K562 (cell line): ENCODE measurements around the gene NUCKS1. TPM values are rescaled to one million over a fixed set of nuclear protein-coding genes. Genes with fewer than 3 reads are reported as not detected.
A peak's percentile ranks its signal among the peaks of the same experiment; 100 is the strongest.

Source experiments
- CEBPB ChIP-seq: fragments of 450-650 bp; IDR thresholded peaks from 2 replicates; pipeline ENCODE4 v1.6.1; 2016; ENCODE audit warnings: missing genetic modification characterization, missing compliant biosample characterization
- CREM ChIP-seq: IDR thresholded peaks from 2 replicates; pipeline ENCODE4 v1.6.1; 2014; ENCODE audit warnings: antibody characterized with exemption, low read depth
- EP400 ChIP-seq: fragments of 450-650 bp; IDR thresholded peaks from 2 replicates; pipeline ENCODE4 v1.6.1; 2017; ENCODE audit warnings: antibody characterized with exemption, mild to moderate bottlenecking, moderate library complexity
- ERF ChIP-seq: fragments of 450-650 bp; formaldehyde crosslinking; IDR thresholded peaks from 2 replicates; pipeline ENCODE4 v1.4.0; 2020; ENCODE audit warnings: mild to moderate bottlenecking, mixed read lengths
- FOXJ3 ChIP-seq: sonication (generic); formaldehyde crosslinking; IDR thresholded peaks from 2 replicates; pipeline ENCODE4 v1.4.0; 2020; ENCODE audit warnings: mild to moderate bottlenecking, missing genetic modification reagents
- GABPA ChIP-seq: fragments of 200-800 bp; sonication (Bioruptor generic); conservative IDR thresholded peaks from 2 replicates; pipeline ENCODE4 v1.6.1; 2016; ENCODE audit warnings: low read depth, missing genetic modification characterization, missing compliant biosample characterization
- GTF2A2 ChIP-seq: IDR thresholded peaks from 2 replicates; pipeline ENCODE4 v1.6.1; 2016; ENCODE audit warnings: mild to moderate bottlenecking, missing genetic modification characterization, missing compliant biosample characterization
- JUNB ChIP-seq: fragments of 450-650 bp; formaldehyde crosslinking; conservative IDR thresholded peaks from 2 replicates; pipeline ENCODE4 v1.4.0; 2020; ENCODE audit warnings: mild to moderate bottlenecking
- NFXL1 ChIP-seq: fragments of 450-650 bp; formaldehyde crosslinking; IDR thresholded peaks from 2 replicates; pipeline ENCODE4 v1.4.0; 2021; ENCODE audit warnings: mild to moderate bottlenecking
- PHB2 ChIP-seq: fragments of 450-650 bp; IDR thresholded peaks from 2 replicates; pipeline ENCODE4 v1.6.1; 2017; ENCODE audit warnings: low read depth
- RB1 ChIP-seq: fragments of 450-650 bp; IDR thresholded peaks from 2 replicates; pipeline ENCODE4 v1.6.1; 2017; ENCODE audit warnings: low read depth, mild to moderate bottlenecking
- RBM14 ChIP-seq: fragments of 200-400 bp; formaldehyde crosslinking; IDR thresholded peaks from 2 replicates; pipeline ENCODE4 v1.6.1; 2018; ENCODE audit warnings: low read depth, mild to moderate bottlenecking, low read length, moderate library complexity, borderline replicate concordance; ENCODE audit not compliant: insufficient read depth
- SOX6 ChIP-seq: fragments of 450-650 bp; IDR thresholded peaks from 2 replicates; pipeline ENCODE4 v1.6.1; 2014; ENCODE audit warnings: mild to moderate bottlenecking
- TBL1XR1 ChIP-seq, 2 experiments: IDR thresholded peaks; 2 replicates each; pipeline ENCODE4 v1.6.1; 2012; ENCODE audit warnings: improper control_type of control experiment in 2 of 2, low read length in 2 of 2, mild to moderate bottlenecking in 1 of 2
- TRIM24 ChIP-seq, 2 experiments: fragments of 450-650 bp; IDR thresholded peaks; 2 replicates each; pipeline ENCODE4 v1.6.1; 2016
- ZNF134 ChIP-seq: fragments of 250-450 bp; sonication (Bioruptor Pico); conservative IDR thresholded peaks from 2 replicates; pipeline ENCODE4 v1.4.0; 2020
- ZNF431 ChIP-seq: sonication (generic); formaldehyde crosslinking; IDR thresholded peaks from 2 replicates; pipeline ENCODE4 v1.8.0; 2022; ENCODE audit warnings: mild to moderate bottlenecking, missing genetic modification reagents
- polyA plus RNA-seq, 8 experiments: library from polyadenylated mRNA; depleted of rRNA in 4 of 8; stranded (reverse) in 5 of 8; unstranded in 3 of 8; fragments of >200 nt; fragmentation: Nextera tagmentation in 2 of 8; fragmentation: Illumina TruSeq in 1 of 8; extraction: Ambion mirVana in 2 of 8; extraction: Trizol in 1 of 8; gene quantifications; 2 replicates each; pipeline versions ENCODE4 v1.2.1 to v1.2.3, GENCODE V29; 2011 to 2014; ENCODE audit warnings: inconsistent platforms in 1 of 8, missing spikeins in 1 of 8
- total RNA-seq, 7 experiments: library from RNA; depleted of rRNA in 6 of 7; stranded (reverse); fragments of >200 nt in 6 of 7; fragmentation: Illumina TruSeq in 2 of 7; extraction: Trizol in 2 of 7; gene quantifications; 2 replicates each; pipeline versions ENCODE4 v1.2.1 to v1.2.3, GENCODE V29; 2011 to 2021; ENCODE audit warnings: low replicate concordance in 1 of 7
- TF ChIP-seq, protein P1 (sequence below): fragments of 450-650 bp; formaldehyde crosslinking; IDR thresholded peaks from 2 replicates; pipeline ENCODE4 v1.4.0; 2022; ENCODE audit warnings: mild to moderate bottlenecking, moderate library complexity
- TF ChIP-seq, protein P2 (sequence below): fragments of 450-650 bp; IDR thresholded peaks from 2 replicates; pipeline ENCODE4 v1.6.1; 2016; ENCODE audit warnings: mild to moderate bottlenecking
- TF ChIP-seq, protein P3 (sequence below): IDR thresholded peaks from 3 replicates; pipeline ENCODE4 v1.6.1; 2011; ENCODE audit warnings: borderline replicate concordance, mild to moderate bottlenecking; ENCODE audit not compliant: insufficient read length, insufficient read depth
- TF ChIP-seq, protein P4 (sequence below), 2 experiments: fragments of 250-450 bp in 1 of 2; fragments of 450-650 bp in 1 of 2; sonication (Bioruptor Pico) in 1 of 2; IDR thresholded peaks; 2 replicates each; pipeline versions ENCODE4 v1.6.1 to v1.8.0; 2016 to 2021; ENCODE audit warnings: mild to moderate bottlenecking in 2 of 2, moderate library complexity in 2 of 2, missing compliant biosample characterization in 1 of 2, missing genetic modification characterization in 1 of 2

Gene NUCKS1
- total and polyA plus RNA-seq, 9 of the 15 experiments (the other 6 are each of a cell fraction or from before 2014, with no cell fraction given): 66.7 to 244 (median 149) TPM

DNA sequence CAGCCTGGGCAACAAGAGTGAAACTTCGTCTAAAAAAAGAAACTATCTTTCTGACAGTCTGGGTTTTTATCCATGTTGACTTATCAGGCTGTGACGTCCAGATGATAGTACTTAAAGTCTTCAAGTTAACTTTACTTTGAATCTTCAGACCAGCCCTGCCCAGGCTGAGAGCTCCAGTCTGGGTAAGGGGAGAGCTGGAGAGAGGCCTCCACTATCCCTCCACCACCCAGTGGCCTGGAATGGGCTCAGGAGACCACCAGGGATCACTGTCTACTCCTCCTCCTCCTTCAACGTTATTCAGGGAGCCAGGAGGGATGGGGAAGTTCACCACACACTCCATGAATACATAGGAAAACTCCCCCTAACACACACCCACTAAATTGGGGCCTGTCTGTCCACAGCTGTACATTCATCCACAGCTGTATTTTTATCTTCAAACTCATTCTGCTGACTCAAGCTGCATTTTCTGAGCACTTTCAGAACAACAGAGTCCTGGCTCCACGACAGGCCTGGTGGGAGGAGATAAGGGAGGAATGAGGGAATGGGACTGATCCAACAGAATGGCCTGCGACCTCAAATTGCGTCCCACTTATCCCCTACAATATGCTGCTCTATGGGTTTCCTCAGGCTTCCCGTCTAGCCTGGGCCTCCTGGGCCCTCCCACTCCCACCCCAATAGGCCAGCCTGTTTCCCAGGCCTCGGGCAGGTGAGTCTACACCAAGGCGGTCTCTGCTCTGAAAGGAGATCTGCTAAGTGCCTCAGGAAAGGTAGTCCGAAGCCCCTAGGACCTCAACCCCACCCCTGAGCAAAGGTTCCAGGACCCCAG lies 71.5 kb downstream of the NUCKS1 start (continued):
- TF ChIP-seq NFXL1 (CRISPR knock-in tag): no peak
- TF ChIP-seq, protein P1, sequence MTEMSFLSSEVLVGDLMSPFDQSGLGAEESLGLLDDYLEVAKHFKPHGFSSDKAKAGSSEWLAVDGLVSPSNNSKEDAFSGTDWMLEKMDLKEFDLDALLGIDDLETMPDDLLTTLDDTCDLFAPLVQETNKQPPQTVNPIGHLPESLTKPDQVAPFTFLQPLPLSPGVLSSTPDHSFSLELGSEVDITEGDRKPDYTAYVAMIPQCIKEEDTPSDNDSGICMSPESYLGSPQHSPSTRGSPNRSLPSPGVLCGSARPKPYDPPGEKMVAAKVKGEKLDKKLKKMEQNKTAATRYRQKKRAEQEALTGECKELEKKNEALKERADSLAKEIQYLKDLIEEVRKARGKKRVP (CRISPR knock-in tag): peak; percentile 38; the same call in 1 of the 2 replicates
- TF ChIP-seq ZNF134 (CRISPR knock-in tag): peak; percentile 50
- TF ChIP-seq, protein P2, sequence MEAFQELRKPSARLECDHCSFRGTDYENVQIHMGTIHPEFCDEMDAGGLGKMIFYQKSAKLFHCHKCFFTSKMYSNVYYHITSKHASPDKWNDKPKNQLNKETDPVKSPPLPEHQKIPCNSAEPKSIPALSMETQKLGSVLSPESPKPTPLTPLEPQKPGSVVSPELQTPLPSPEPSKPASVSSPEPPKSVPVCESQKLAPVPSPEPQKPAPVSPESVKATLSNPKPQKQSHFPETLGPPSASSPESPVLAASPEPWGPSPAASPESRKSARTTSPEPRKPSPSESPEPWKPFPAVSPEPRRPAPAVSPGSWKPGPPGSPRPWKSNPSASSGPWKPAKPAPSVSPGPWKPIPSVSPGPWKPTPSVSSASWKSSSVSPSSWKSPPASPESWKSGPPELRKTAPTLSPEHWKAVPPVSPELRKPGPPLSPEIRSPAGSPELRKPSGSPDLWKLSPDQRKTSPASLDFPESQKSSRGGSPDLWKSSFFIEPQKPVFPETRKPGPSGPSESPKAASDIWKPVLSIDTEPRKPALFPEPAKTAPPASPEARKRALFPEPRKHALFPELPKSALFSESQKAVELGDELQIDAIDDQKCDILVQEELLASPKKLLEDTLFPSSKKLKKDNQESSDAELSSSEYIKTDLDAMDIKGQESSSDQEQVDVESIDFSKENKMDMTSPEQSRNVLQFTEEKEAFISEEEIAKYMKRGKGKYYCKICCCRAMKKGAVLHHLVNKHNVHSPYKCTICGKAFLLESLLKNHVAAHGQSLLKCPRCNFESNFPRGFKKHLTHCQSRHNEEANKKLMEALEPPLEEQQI: peak; percentile 71; the same call in 1 of the 2 replicates
- no peak for TF ChIP-seq JUNB
- TF ChIP-seq ERF (CRISPR knock-in tag): peak; percentile 79; the same call in 1 of the 2 replicates
- TF ChIP-seq EP400: peak; percentile 57
- peak; percentile 99 for TF ChIP-seq SOX6
- TF ChIP-seq GTF2A2 (tag): no peak
- TF ChIP-seq RBM14: no peak
- peak; percentile 91 for TF ChIP-seq PHB2
- TF ChIP-seq, protein P3, sequence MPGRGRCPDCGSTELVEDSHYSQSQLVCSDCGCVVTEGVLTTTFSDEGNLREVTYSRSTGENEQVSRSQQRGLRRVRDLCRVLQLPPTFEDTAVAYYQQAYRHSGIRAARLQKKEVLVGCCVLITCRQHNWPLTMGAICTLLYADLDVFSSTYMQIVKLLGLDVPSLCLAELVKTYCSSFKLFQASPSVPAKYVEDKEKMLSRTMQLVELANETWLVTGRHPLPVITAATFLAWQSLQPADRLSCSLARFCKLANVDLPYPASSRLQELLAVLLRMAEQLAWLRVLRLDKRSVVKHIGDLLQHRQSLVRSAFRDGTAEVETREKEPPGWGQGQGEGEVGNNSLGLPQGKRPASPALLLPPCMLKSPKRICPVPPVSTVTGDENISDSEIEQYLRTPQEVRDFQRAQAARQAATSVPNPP: no peak
- TF ChIP-seq CEBPB (tag): no peak
- TF ChIP-seq RB1: no peak; the same call in 1 of the 2 replicates
- no peak for TF ChIP-seq FOXJ3 (CRISPR knock-in tag)
- TF ChIP-seq TBL1XR1 (IDR thresholded peaks at IDR 0.05; ENCODE audit: low read length in 2 of 2): peak in 1 of 2 experiments; percentile 97; a peak in 3 of 4 replicates
- peak; percentile 98 to 99 for TF ChIP-seq TRIM24 (IDR thresholded peaks at IDR 0.05)
- no peak for TF ChIP-seq GABPA (tag)
- TF ChIP-seq CREM: peak; percentile 81
- peak; percentile 73; the same call in 1 of the 2 replicates for TF ChIP-seq ZNF431 (CRISPR knock-in tag)
- TF ChIP-seq, protein P4, sequence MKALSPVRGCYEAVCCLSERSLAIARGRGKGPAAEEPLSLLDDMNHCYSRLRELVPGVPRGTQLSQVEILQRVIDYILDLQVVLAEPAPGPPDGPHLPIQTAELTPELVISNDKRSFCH (CRISPR knock-in tag; IDR thresholded peaks at IDR 0.05): no peak
- TF ChIP-seq, protein P4 (tag; IDR thresholded peaks at IDR 0.05): peak; percentile 78; the same call in 1 of the 2 replicates
